HCT116 (cell line): ENCODE measurements around the gene ADCY10. TPM values are rescaled to one million over a fixed set of nuclear protein-coding genes. Genes with fewer than 3 reads are reported as not detected.

Experiments
- ATAC-seq: fragments of 200-7000 bp; cut with Tn5 transposase; 2 replicates; pipeline ENCODE4 v1.9.1; 2020; ENCODE audit warnings: mild to moderate bottlenecking, moderate library complexity
- BruUV-seq: library from RNA; stranded (reverse); fragments of 400-500 nt; replicated peaks from 2 replicates; lab custom pipeline; 2021; lab: Mats Ljungman, UMichigan
- CTCF ChIA-PET: fragments of 300-600 bp; sonication (Branson Sonifier 250); formaldehyde crosslinking; loops from one replicate; lab custom pipeline; 2021; ENCODE audit warnings: antibody characterized with exemption; lab: Charles Lee
- POLR2A ChIA-PET: fragments of 300-600, 350-600 bp; sonication (Branson Sonifier 250); formaldehyde crosslinking; loops from one replicate; lab custom pipeline; 2021; ENCODE audit warnings: antibody characterized with exemption; lab: Charles Lee
- RAD21 ChIA-PET, 2 experiments: fragments of 300-600 bp; sonication (Branson Sonifier 250); formaldehyde crosslinking; loops; one replicate each; lab custom pipeline; 2023; ENCODE audit warnings: low total read pairs in 2 of 2; ENCODE audit not compliant: uncharacterized antibody in 2 of 2, unreplicated experiment in 2 of 2, low non-redundant PET in 1 of 2; lab: Charles Lee
- DNase-seq: peaks from one replicate; pipeline ENCODE4 v3.0.0-alpha.2; 2010; ENCODE audit warnings: low read depth, low spot score
- H2AFZ ChIP-seq: fragments of 200-600 bp; shearing (Covaris generic), sonication (generic); 2 replicates; pipeline ENCODE4 v1.6.1; 2017; ENCODE audit warnings: low read depth, mixed run types, mixed read lengths, antibody characterized with exemption, low read length; ENCODE audit not compliant: poor library complexity, severe bottlenecking
- H3K27ac ChIP-seq: 2 replicates; pipeline ENCODE4 v1.5.1; 2012; ENCODE audit warnings: low read depth, low read length
- H3K27me3 ChIP-seq: fragments of 200-600 bp; sonication (generic); 2 replicates; pipeline ENCODE4 v1.6.1; 2016; ENCODE audit warnings: mixed run types, low read length, mixed read lengths; ENCODE audit not compliant: insufficient read depth
- H3K36me3 ChIP-seq, 2 experiments: fragments of 200-500 bp in 1 of 2; fragments of 200-600 bp in 1 of 2; sonication (Bioruptor generic) in 1 of 2; sonication (generic) in 1 of 2; 2 replicates each; pipeline versions ENCODE4 v1.5.1 to v1.6.1; 2014 to 2016; ENCODE audit warnings: low read length in 2 of 2, inconsistent platforms in 1 of 2, mixed read lengths in 1 of 2, mixed run types in 1 of 2; ENCODE audit not compliant: insufficient read depth in 2 of 2, control insufficient read depth in 1 of 2
- H3K4me1 ChIP-seq, 2 experiments: fragments of 200-600 bp in 1 of 2; sonication (generic) in 1 of 2; 2 replicates each; pipeline versions ENCODE4 v1.5.1 to v1.6.1; 2012 to 2017; ENCODE audit warnings: low read length in 2 of 2, inconsistent platforms in 1 of 2, mild to moderate bottlenecking in 1 of 2, mixed read lengths in 1 of 2, mixed run types in 1 of 2, moderate library complexity in 1 of 2; ENCODE audit not compliant: insufficient read depth in 2 of 2, control insufficient read depth in 1 of 2
- H3K4me2 ChIP-seq: fragments of 200-600 bp; sonication (generic); 2 replicates; pipeline ENCODE4 v1.6.1; 2017; ENCODE audit warnings: mixed run types, low read length, mixed read lengths
- H3K4me3 ChIP-seq, 2 experiments: fragments of 200-600 bp in 1 of 2; sonication (generic) in 1 of 2; replicated peaks in 1 of 2; 2 replicates each; pipeline ENCODE4 v1.5.1; 2011 to 2016; ENCODE audit warnings: low read length in 2 of 2, control low read depth in 1 of 2, low read depth in 1 of 2, mild to moderate bottlenecking in 1 of 2, mixed read lengths in 1 of 2, mixed run types in 1 of 2
- H3K79me2 ChIP-seq: fragments of 200-600 bp; sonication (generic); 2 replicates; pipeline ENCODE4 v1.6.1; 2017; ENCODE audit warnings: mild to moderate bottlenecking, mixed run types, low read length, moderate library complexity, mixed read lengths; ENCODE audit not compliant: insufficient read depth
- H3K9ac ChIP-seq: fragments of 200-600 bp; sonication (generic); 2 replicates; pipeline ENCODE4 v1.6.1; 2016; ENCODE audit warnings: low read length, mixed read lengths
- H3K9me2 ChIP-seq: fragments of 200-600 bp; sonication (generic), shearing (Covaris generic); 2 replicates; pipeline ENCODE4 v1.6.1; 2017; ENCODE audit warnings: mixed run types, mild to moderate bottlenecking, moderate library complexity; ENCODE audit not compliant: insufficient read depth
- H3K9me3 ChIP-seq, 2 experiments: fragments of 200-500 bp in 1 of 2; fragments of 200-600 bp in 1 of 2; sonication (Bioruptor generic) in 1 of 2; sonication (generic) in 1 of 2; 2 replicates each; pipeline ENCODE4 v1.6.1; 2014 to 2017; ENCODE audit warnings: low read length in 2 of 2, mixed read lengths in 2 of 2, inconsistent platforms in 1 of 2, low read depth in 1 of 2, mild to moderate bottlenecking in 1 of 2, mixed run types in 1 of 2, moderate library complexity in 1 of 2; ENCODE audit not compliant: control insufficient read depth in 1 of 2, insufficient read depth in 1 of 2
- H4K20me1 ChIP-seq: fragments of 200-600 bp; sonication (generic), shearing (Covaris generic); 2 replicates; pipeline ENCODE4 v1.6.1; 2017; ENCODE audit warnings: mixed run types, mild to moderate bottlenecking, moderate library complexity; ENCODE audit not compliant: insufficient read depth
- CEBPB ChIP-seq: IDR thresholded peaks from 2 replicates; pipeline ENCODE4 v1.6.1; 2012; ENCODE audit warnings: low read depth
- EGR1 ChIP-seq: IDR thresholded peaks from 2 replicates; pipeline ENCODE4 v1.6.1; 2012; ENCODE audit warnings: low read depth
- EZH2phosphoT487 ChIP-seq: fragments of 200-600 bp; IDR thresholded peaks from 2 replicates; pipeline ENCODE4 v1.6.1; 2018; ENCODE audit warnings: antibody characterized with exemption, borderline replicate concordance
- FOSL1 ChIP-seq: IDR thresholded peaks from 2 replicates; pipeline ENCODE4 v1.6.1; 2012; ENCODE audit warnings: low read depth
- JUND ChIP-seq: IDR thresholded peaks from 2 replicates; pipeline ENCODE4 v1.6.1; 2012
- SIN3A ChIP-seq: IDR thresholded peaks from 2 replicates; pipeline ENCODE4 v1.6.1; 2012; ENCODE audit warnings: low read depth
- SP1 ChIP-seq: IDR thresholded peaks from 2 replicates; pipeline ENCODE4 v1.6.1; 2012; ENCODE audit warnings: low read depth
- intact Hi-C: fragments of 100-400 bp; cut with micrococcal nuclease; formaldehyde crosslinking; loops from 2 replicates; pipeline ENCODE4 v1.10.0; 2022
- total RNA-seq: library from RNA; stranded (reverse); gene quantifications from one replicate; pipeline ENCODE4 v1.2.1, GENCODE V29; 2021; ENCODE audit not compliant: unreplicated experiment
- TF ChIP-seq, protein P1 (sequence below): IDR thresholded peaks from 2 replicates; pipeline ENCODE4 v1.6.1; 2012

Gene ADCY10
- total RNA-seq, 1 experiment from 2014 or later = 0.30 TPM

DNA sequence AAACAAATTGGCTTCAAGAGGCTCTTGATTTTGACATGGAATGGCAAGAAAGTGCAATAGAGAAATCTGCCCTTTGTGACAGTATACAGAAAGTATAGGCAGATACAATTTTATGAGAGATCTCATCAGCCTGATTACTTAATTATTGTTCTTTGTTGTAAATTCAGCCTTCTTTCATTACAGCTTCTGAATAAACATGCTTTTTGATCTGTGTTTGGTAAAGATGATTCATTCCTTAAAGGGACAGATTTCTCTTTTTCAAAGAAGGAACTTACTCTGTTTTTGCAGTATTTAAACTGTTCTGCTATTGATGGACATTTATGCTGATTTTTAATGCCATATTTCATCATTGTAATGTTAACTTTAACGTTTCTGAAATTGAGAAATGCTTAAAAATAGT, 36.6 kb upstream of the ADCY10 start:
- Histone ChIP-seq H3K9me2 (no peaks in the 10 kb centered on the region), H3K9me3 (no peaks in the 10 kb centered on the region), H3K79me2 (peaks cover 50% of the 10 kb centered on the region), H4K20me1 (peaks cover 7% of the 10 kb centered on the region; the same call in 1 of the 2 replicates), H3K27ac (no peak overlapping the region), H3K9ac (no peak overlapping the region), H3K4me3 (no peak overlapping the region), H3K4me2 (no peak overlapping the region), H3K36me3 (peaks cover 0 to 8% of the 10 kb centered on the region in 2 experiments; a peak in 2 of 4 replicates), H2AFZ (no peak overlapping the region), H3K4me1 (peaks cover 0 to 7% of the 10 kb centered on the region in 2 experiments; a peak in 3 of 4 replicates), H3K27me3 (no peaks in the 10 kb centered on the region)
- BruUV-seq = no TSS peak
- DNase-seq (no peak), ATAC-seq (no peak)
- TF ChIP-seq EZH2phosphoT487 (no peak), CEBPB (no peak), FOSL1 (no peak), JUND (no peak), SP1 (no peak)
- TF ChIP-seq, protein P1, sequence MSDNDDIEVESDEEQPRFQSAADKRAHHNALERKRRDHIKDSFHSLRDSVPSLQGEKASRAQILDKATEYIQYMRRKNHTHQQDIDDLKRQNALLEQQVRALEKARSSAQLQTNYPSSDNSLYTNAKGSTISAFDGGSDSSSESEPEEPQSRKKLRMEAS = no peak
- RAD21 ChIA-PET = no interaction called here
- CTCF ChIA-PET = no interaction called here
- intact Hi-C loops = no loop called here
- POLR2A ChIA-PET = no interaction called here

DNA sequence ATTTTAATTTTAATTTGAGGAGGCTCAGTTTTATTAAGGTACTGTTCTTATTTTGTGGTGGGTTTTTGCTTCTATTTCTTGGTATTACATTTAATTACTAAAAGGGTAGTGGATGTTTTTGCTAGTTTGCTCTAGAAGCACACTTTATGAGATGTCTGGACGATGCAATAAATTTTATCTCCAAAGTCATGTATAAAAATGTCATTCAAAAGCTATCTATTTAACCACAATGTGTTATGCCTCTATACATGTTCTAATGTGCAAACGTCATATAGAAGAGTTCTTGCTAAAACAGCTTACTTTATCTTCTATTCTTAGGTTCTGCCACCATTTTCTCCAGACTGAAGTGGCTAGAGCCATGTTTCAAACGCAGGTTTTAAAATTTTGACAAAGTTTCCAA, 35.9 kb upstream of the ADCY10 start:
- Histone ChIP-seq H3K79me2 (peaks cover 56% of the 10 kb centered on the region), H3K9ac (no peak overlapping the region), H4K20me1 (peaks cover 7% of the 10 kb centered on the region; the same call in 1 of the 2 replicates), H3K4me3 (no peak overlapping the region), H3K36me3 (peaks cover 0 to 6% of the 10 kb centered on the region in 2 experiments; a peak in 2 of 4 replicates), H3K9me2 (no peaks in the 10 kb centered on the region), H2AFZ (no peak overlapping the region), H3K27ac (no peak overlapping the region), H3K4me2 (no peak overlapping the region), H3K27me3 (no peaks in the 10 kb centered on the region), H3K9me3 (no peaks in the 10 kb centered on the region), H3K4me1 (peaks cover 0 to 7% of the 10 kb centered on the region in 2 experiments; a peak in 3 of 4 replicates)
- BruUV-seq = no TSS peak
- intact Hi-C loops = no loop called here
- ATAC-seq = no peak
- ChIA-PET POLR2A (no interaction called here), RAD21 (no interaction called here), CTCF (no interaction called here)
- TF ChIP-seq EGR1 = no peak
- no peak for TF ChIP-seq SP1
- no peak for TF ChIP-seq CEBPB
- TF ChIP-seq SIN3A = no peak
- DNase-seq = no peak
